Stimulated activated CD8-positive, alpha-beta memory T cell treated with anti-CD3 and anti-CD28 coated beads, Interleukin-4, amount 100 ng/mL, for 1 hour (primary cell): ENCODE data around the gene AGBL4.
"Not testable (repeated sequence)": the region's sequence is repeated elsewhere in the genome, so short reads cannot be mapped to it uniquely, and the experiment has no call there.

Experiments
- DNase-seq, 2 donors: peaks; one replicate each; pipeline ENCODE4 v3.0.0-alpha.2; 2020; ENCODE audit warnings: low read depth in 2 of 2, low spot score in 1 of 2

The AGBL4 gene

GRCh38 chr1:49436865-49437264 lies 586.9 kb downstream of the AGBL4 start:
- DNase-seq, result no peak

- DNase-seq, result no peak
These were observed 588.5 kb downstream of the AGBL4 start for GRCh38 chr1:49435291-49435690.

- no peak for DNase-seq
These were observed 599.0 kb downstream of the AGBL4 start for GRCh38 chr1:49424782-49425181.

GRCh38 chr1:49416758-49417157 lies 607.0 kb downstream of the AGBL4 start:
- DNase-seq, result no peak

GRCh38 chr1:49408346-49408745 lies 615.4 kb downstream of the AGBL4 start:
- DNase-seq, result no peak

- DNase-seq, result no peak
These were observed 626.7 kb downstream of the AGBL4 start for GRCh38 chr1:49397086-49397485.

- DNase-seq, result no peak
These were observed 629.6 kb downstream of the AGBL4 start for GRCh38 chr1:49394200-49394599.

- no peak for DNase-seq
These were observed 634.1 kb downstream of the AGBL4 start for GRCh38 chr1:49389699-49390098.

- no peak for DNase-seq
These were observed 659.1 kb downstream of the AGBL4 start for GRCh38 chr1:49364676-49365075.

- DNase-seq, result no peak
These were observed 660.1 kb downstream of the AGBL4 start for GRCh38 chr1:49363628-49364027.

GRCh38 chr1:49358036-49358435 lies 665.7 kb downstream of the AGBL4 start:
- DNase-seq, result no peak

- no peak for DNase-seq
These were observed 667.2 kb downstream of the AGBL4 start for GRCh38 chr1:49356594-49356993.

GRCh38 chr1:49351768-49352167 lies 672.0 kb downstream of the AGBL4 start:
- DNase-seq, result no peak

- DNase-seq, result no peak
These were observed 676.9 kb downstream of the AGBL4 start for GRCh38 chr1:49346767-49347349.

GRCh38 chr1:49340576-49340975 lies 683.2 kb downstream of the AGBL4 start:
- DNase-seq, result no peak

- DNase-seq, result no peak
These were observed 684.7 kb downstream of the AGBL4 start for GRCh38 chr1:49339043-49339442.

GRCh38 chr1:49337251-49337650 lies 686.5 kb downstream of the AGBL4 start:
- DNase-seq, result no peak

GRCh38 chr1:49333906-49334305 lies 689.8 kb downstream of the AGBL4 start:
- DNase-seq, result no peak

GRCh38 chr1:49331066-49331852 lies 692.5 kb downstream of the AGBL4 start:
- no peak for DNase-seq

GRCh38 chr1:49323925-49324540 lies 699.7 kb downstream of the AGBL4 start:
- no peak for DNase-seq

GRCh38 chr1:49320493-49320892 lies 703.3 kb downstream of the AGBL4 start:
- not testable (repeated sequence) for DNase-seq

GRCh38 chr1:49319426-49319963 lies 704.3 kb downstream of the AGBL4 start:
- no peak for DNase-seq
